Activated naive CD4-positive, alpha-beta T cell treated with anti-CD3 and anti-CD28 coated beads, Interleukin-2, amount 50 U/mL, for 24 hours (primary cell): Measurements from ENCODE around the gene PPM1H.

Experiments
- H3K27ac Mint-ChIP-seq: one replicate; pipeline ENCODE4 v1.8.0; 2021; ENCODE audit warnings: mild to moderate bottlenecking, mixed read lengths
- H3K27me3 Mint-ChIP-seq: one replicate; pipeline ENCODE4 v1.8.0; 2021; ENCODE audit warnings: mixed read lengths
- H3K36me3 Mint-ChIP-seq: one replicate; pipeline ENCODE4 v1.8.0; 2021; ENCODE audit warnings: mixed read lengths
- H3K4me1 Mint-ChIP-seq: one replicate; pipeline ENCODE4 v1.8.0; 2021; ENCODE audit warnings: mixed read lengths
- H3K4me3 Mint-ChIP-seq: one replicate; pipeline ENCODE4 v1.8.0; 2021; ENCODE audit warnings: mild to moderate bottlenecking, mixed read lengths
- H3K9me3 Mint-ChIP-seq: one replicate; pipeline ENCODE4 v1.8.0; 2021; ENCODE audit warnings: mixed read lengths

The PPM1H gene

GRCh38 chr12:62640910-62641448 is 294.0 kb downstream of the PPM1H start:
- H3K27ac Mint-ChIP-seq: peak overlapping the region; percentile 43
- H3K36me3 Mint-ChIP-seq: no peaks in the 10 kb centered on the region
- peak overlapping the region; percentile 30 for H3K4me3 Mint-ChIP-seq
- peaks cover 15% of the 10 kb centered on the region for H3K4me1 Mint-ChIP-seq
- H3K9me3 Mint-ChIP-seq: no peaks in the 10 kb centered on the region
- no peaks in the 10 kb centered on the region for H3K27me3 Mint-ChIP-seq

DNA sequence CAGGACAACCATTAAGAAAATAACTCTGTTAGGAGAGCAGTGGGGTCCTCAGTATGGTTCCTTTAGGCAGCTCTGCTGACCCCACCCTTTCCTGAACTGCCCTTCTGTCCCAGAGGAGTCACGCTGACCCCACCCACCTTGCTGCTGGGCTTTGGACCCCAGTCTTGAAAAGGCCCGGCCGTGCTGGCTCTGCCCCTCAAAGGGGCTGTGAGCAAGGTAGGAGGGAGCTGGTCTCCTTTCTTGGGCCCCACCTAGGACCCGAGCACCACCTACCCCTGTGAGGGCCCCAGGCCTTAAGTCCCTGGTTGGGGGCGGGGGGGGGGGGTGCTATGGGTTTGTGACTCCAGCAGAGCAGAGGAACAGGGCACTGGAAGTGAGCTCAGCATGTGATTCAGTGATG is 297.3 kb downstream of the PPM1H start:
- Mint-ChIP-seq H3K9me3 (no peaks in the 10 kb centered on the region), H3K27me3 (peaks cover 20% of the 10 kb centered on the region), H3K27ac (no peak overlapping the region), H3K4me3 (no peak overlapping the region), H3K36me3 (no peaks in the 10 kb centered on the region), H3K4me1 (peaks cover 15% of the 10 kb centered on the region)

DNA sequence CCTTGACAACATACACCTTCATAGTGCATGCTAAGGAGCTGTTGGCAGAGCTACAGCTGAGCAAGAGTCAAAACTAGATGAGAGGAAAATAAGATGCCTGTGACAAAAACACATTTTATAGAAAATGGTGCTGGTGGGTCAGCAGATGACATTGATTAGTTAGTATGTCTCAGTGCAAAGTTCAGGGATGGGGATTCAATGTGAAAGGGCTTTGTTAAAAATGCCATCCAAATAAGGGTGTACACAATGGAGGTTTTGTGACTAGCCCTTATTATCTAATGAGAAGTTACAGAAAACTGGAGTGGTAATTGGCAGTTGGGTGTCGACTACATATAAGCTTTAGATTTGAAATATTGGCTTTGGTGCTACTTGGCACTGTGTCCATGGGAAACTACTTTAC is 299.3 kb downstream of the PPM1H start:
- peaks cover 3% of the 10 kb centered on the region for H3K36me3 Mint-ChIP-seq
- H3K4me3 Mint-ChIP-seq: no peak overlapping the region
- H3K27ac Mint-ChIP-seq: no peak overlapping the region
- H3K4me1 Mint-ChIP-seq: peaks cover 15% of the 10 kb centered on the region
- H3K27me3 Mint-ChIP-seq: peaks cover 30% of the 10 kb centered on the region
- no peaks in the 10 kb centered on the region for H3K9me3 Mint-ChIP-seq

DNA sequence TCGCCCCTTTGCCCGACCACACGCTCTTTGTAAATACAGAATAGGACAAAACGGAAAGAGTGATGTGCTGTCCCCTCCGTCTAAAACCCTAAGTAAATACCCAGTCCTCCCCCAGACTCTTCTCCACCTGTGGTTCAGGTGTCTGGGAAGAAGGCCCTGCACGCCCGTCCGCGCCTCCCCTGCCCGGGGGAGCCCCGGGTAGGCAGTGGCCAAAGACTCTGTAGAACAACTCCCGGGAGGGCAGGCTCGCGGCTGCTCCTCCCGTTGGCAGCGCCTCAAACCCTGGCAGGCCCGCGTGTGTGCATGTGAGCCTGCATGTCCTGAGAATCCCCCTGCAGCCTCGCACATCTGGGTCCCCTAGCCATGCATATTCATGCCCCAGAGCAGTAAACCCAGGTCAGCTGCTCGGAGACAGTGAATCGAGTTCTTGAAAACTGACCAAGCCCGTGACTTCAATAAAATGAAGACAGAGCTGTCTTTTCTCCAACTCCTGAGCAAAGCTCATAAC is 302.5 kb downstream of the PPM1H start:
- H3K36me3 Mint-ChIP-seq: peaks cover 6% of the 10 kb centered on the region
- H3K9me3 Mint-ChIP-seq: no peaks in the 10 kb centered on the region
- H3K27me3 Mint-ChIP-seq: peaks cover 48% of the 10 kb centered on the region
- H3K4me1 Mint-ChIP-seq: peaks cover 11% of the 10 kb centered on the region
- peak overlapping the region; percentile 82 for H3K4me3 Mint-ChIP-seq
- H3K27ac Mint-ChIP-seq: no peak overlapping the region

GRCh38 chr12:62631471-62632410 is 303.2 kb downstream of the PPM1H start:
- H3K36me3 Mint-ChIP-seq: peaks cover 6% of the 10 kb centered on the region
- peak overlapping the region; percentile 9 for H3K27ac Mint-ChIP-seq
- peak overlapping the region; percentile 82 for H3K4me3 Mint-ChIP-seq
- no peaks in the 10 kb centered on the region for H3K9me3 Mint-ChIP-seq
- H3K4me1 Mint-ChIP-seq: peaks cover 11% of the 10 kb centered on the region
- H3K27me3 Mint-ChIP-seq: peaks cover 49% of the 10 kb centered on the region

- Mint-ChIP-seq H3K4me1 (peaks cover 11% of the 10 kb centered on the region), H3K27ac (no peak overlapping the region), H3K4me3 (no peak overlapping the region), H3K27me3 (peaks cover 47% of the 10 kb centered on the region), H3K9me3 (no peaks in the 10 kb centered on the region), H3K36me3 (peaks cover 6% of the 10 kb centered on the region)
Observed at GRCh38 chr12:62629971-62630739, 304.8 kb downstream of the PPM1H start.

DNA sequence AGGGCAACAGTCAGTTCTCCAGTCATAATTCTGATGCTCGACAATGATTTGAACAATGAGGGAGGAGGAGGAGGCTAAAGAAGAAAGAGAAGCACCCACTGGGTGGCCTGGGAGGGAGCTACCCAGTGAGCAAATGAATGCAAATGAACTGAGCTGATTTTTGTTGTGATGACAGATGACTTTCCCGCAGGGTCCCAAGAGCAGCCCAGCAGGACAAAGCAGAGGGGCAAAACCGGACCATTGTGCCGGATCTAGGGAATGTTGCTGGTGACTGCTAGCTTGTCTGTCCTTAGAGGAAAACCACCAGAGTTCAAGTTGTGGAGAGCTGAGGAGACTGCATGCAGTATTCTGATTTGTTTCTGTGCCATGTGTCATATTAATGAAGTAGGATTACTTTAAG is 305.5 kb downstream of the PPM1H start:
- H3K4me3 Mint-ChIP-seq: no peak overlapping the region
- peaks cover 6% of the 10 kb centered on the region for H3K36me3 Mint-ChIP-seq
- peaks cover 42% of the 10 kb centered on the region for H3K27me3 Mint-ChIP-seq
- no peaks in the 10 kb centered on the region for H3K9me3 Mint-ChIP-seq
- H3K4me1 Mint-ChIP-seq: peaks cover 11% of the 10 kb centered on the region
- no peak overlapping the region for H3K27ac Mint-ChIP-seq

DNA sequence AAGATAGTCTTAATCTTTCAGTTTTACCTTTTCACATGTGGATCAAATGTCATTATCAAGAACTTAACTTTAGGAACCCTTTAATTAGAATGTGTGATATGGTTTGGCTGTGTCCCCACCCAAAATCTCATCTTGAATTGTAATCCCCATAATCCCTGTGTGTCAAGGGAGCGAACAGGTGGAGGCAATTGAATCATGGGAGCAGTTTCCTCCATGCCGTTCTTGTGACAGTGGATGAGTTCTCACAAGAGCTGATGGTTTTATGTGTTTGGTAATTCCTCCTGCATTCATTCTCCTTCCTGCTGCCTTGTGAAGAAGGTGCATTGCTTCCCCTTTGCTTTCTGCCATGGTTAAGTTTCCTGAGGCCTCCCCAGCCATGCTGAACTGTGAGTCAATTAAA is 307.8 kb downstream of the PPM1H start:
- Mint-ChIP-seq H3K27ac (no peak overlapping the region), H3K27me3 (peaks cover 34% of the 10 kb centered on the region), H3K4me1 (peaks cover 11% of the 10 kb centered on the region), H3K9me3 (no peaks in the 10 kb centered on the region), H3K4me3 (no peak overlapping the region), H3K36me3 (peaks cover 6% of the 10 kb centered on the region)

DNA sequence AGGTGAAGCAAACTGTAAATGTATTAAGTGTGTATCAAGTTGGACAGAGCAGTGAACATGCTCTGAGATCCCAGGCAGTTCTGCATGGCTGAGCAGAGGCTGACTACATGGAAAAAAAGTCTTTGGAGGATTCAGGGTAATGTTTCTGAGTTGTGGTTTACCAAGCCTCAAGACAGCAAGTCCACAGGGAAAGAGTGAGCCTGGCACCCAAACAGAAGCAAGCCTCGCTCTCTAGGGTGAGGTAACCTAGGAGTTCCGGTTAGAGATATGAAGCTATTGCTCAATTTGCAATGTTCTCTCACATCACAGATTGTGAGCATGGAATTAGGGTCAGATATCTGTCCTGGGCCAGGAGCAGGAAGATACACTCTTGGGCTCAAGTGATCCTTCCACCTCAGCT is 309.7 kb downstream of the PPM1H start:
- no peak overlapping the region for H3K4me3 Mint-ChIP-seq
- no peaks in the 10 kb centered on the region for H3K4me1 Mint-ChIP-seq
- peaks cover 3% of the 10 kb centered on the region for H3K36me3 Mint-ChIP-seq
- no peaks in the 10 kb centered on the region for H3K9me3 Mint-ChIP-seq
- H3K27me3 Mint-ChIP-seq: peaks cover 20% of the 10 kb centered on the region
- H3K27ac Mint-ChIP-seq: no peak overlapping the region

- Mint-ChIP-seq H3K4me3 (no peak overlapping the region), H3K36me3 (no peaks in the 10 kb centered on the region), H3K27me3 (peaks cover 7% of the 10 kb centered on the region), H3K27ac (no peak overlapping the region), H3K4me1 (peaks cover 10% of the 10 kb centered on the region), H3K9me3 (no peaks in the 10 kb centered on the region)
Observed at GRCh38 chr12:62622177-62622576, 312.8 kb downstream of the PPM1H start.

DNA sequence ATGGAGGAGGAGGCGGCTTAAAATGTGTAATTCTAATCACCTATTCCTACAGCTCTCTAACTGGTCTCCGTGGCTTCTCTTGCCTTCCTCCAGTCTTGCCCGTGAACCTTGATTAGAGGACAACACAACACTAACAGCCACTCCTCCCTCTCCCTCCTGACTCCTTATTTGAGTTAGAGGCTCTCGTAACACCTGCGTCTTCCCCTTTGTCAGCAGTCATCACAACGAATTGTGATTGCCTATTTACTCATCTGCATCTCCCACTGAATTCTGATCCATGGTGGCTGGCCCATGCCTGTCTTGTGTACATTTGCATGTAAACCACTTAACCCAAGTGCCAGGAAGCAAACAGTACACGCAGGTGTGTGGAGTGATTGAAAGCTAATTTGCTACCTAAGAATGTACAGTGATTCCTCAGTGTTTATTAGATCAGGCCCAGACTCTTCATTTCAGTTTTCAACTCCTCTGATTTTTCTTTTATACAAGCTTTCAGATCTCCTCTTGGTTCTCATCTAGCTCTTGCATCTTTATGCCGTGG is 313.8 kb downstream of the PPM1H start:
- Mint-ChIP-seq H3K27me3 (peaks cover 3% of the 10 kb centered on the region), H3K4me1 (peaks cover 10% of the 10 kb centered on the region), H3K36me3 (peaks cover 2% of the 10 kb centered on the region), H3K4me3 (no peak overlapping the region), H3K27ac (no peak overlapping the region), H3K9me3 (no peaks in the 10 kb centered on the region)

DNA sequence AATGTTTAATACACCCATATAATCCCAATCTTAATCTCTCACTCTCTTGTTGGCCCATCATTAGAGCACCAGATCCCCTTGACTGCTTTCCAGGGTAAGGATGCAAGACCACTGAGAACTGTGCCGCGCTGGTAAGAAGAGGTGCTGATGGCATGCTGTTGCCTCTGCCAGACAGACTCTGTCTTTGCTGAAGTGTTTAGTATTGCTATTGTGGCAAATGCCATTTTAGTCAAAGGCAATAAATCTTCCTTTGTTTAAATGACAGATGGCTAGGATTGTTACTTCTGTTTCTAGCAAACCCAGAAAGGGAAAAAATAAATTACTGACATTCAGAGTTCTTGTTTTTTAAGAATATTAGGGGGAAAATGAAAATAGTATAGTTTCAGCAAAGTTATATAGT is 316.0 kb downstream of the PPM1H start:
- H3K27me3 Mint-ChIP-seq: no peaks in the 10 kb centered on the region
- peaks cover 10% of the 10 kb centered on the region for H3K4me1 Mint-ChIP-seq
- no peak overlapping the region for H3K27ac Mint-ChIP-seq
- peaks cover 2% of the 10 kb centered on the region for H3K36me3 Mint-ChIP-seq
- H3K4me3 Mint-ChIP-seq: no peak overlapping the region
- H3K9me3 Mint-ChIP-seq: no peaks in the 10 kb centered on the region

- no peak overlapping the region for H3K4me3 Mint-ChIP-seq
- no peaks in the 10 kb centered on the region for H3K9me3 Mint-ChIP-seq
- H3K27me3 Mint-ChIP-seq: no peaks in the 10 kb centered on the region
- peaks cover 10% of the 10 kb centered on the region for H3K4me1 Mint-ChIP-seq
- H3K36me3 Mint-ChIP-seq: peaks cover 2% of the 10 kb centered on the region
- H3K27ac Mint-ChIP-seq: peak overlapping the region; percentile 3
Observed at GRCh38 chr12:62618319-62618718, 316.6 kb downstream of the PPM1H start.

GRCh38 chr12:62613081-62613480 is 321.9 kb downstream of the PPM1H start:
- Mint-ChIP-seq H3K4me1 (peaks cover 4% of the 10 kb centered on the region), H3K9me3 (no peaks in the 10 kb centered on the region), H3K27me3 (no peaks in the 10 kb centered on the region), H3K36me3 (peaks cover 2% of the 10 kb centered on the region), H3K4me3 (no peak overlapping the region), H3K27ac (no peak overlapping the region)

- Mint-ChIP-seq H3K9me3 (no peaks in the 10 kb centered on the region), H3K4me1 (peaks cover 36% of the 10 kb centered on the region), H3K36me3 (no peaks in the 10 kb centered on the region), H3K4me3 (no peak overlapping the region), H3K27ac (peak overlapping the region; percentile 42), H3K27me3 (no peaks in the 10 kb centered on the region)
Observed at GRCh38 chr12:62606654-62607053, 328.3 kb downstream of the PPM1H start.
